Lower leg skin (tissue), 4 donors: Measurements from ENCODE around the gene TOMM34. TPM values are rescaled to one million over a fixed set of nuclear protein-coding genes. Genes with fewer than 3 reads are reported as not detected.

Source experiments
- DNase-seq, 2 donors: peaks; one replicate each; pipeline ENCODE4 v3.0.0-alpha.2; 2019; ENCODE audit warnings: low spot score in 2 of 2
- H3K4me3 ChIP-seq: fragments of 200-600 bp; sonication (generic); 2 replicates; pipeline ENCODE4 v1.5.1; 2017; ENCODE audit warnings: mild to moderate bottlenecking, low read depth; ENCODE audit not compliant: poor library complexity, severe bottlenecking
- POLR2A ChIP-seq, 2 donors: fragments of 450-650 bp; IDR thresholded peaks; one replicate each; pipeline ENCODE4 v1.6.1; 2016 to 2017; ENCODE audit warnings: antibody characterized with exemption in 2 of 2, mild to moderate bottlenecking in 1 of 2, moderate library complexity in 1 of 2
- WGBS, 2 donors: methylation state at CpG; one replicate each; pipeline ENCODE4 v1.1.5; 2018; 5-methylcytosine and 5-hydroxymethylcytosine counted together
- intact Hi-C: fragments of 100-400 bp; cut with DNase I; formaldehyde crosslinking; loops from one replicate; pipeline ENCODE4 v1.15.0; 2023; ENCODE audit warnings: low total_unique reads
- total RNA-seq, 4 donors: library from RNA; depleted of rRNA; stranded (reverse); fragments of >200 nt; gene quantifications; one replicate each; pipeline ENCODE4 v1.1.0, GENCODE V29; 2016
- TF ChIP-seq, protein P1 (sequence below), 3 donors: fragments of 450-650 bp; IDR thresholded peaks; one replicate each; pipeline ENCODE4 v1.5.1; 2016; ENCODE audit warnings: antibody characterized with exemption in 3 of 3, mild to moderate bottlenecking in 3 of 3, moderate library complexity in 2 of 3

TOMM34 gene
- total RNA-seq, 4 donors from 2014 or later: 9.8 to 19.5 (median 12.4) TPM

DNA sequence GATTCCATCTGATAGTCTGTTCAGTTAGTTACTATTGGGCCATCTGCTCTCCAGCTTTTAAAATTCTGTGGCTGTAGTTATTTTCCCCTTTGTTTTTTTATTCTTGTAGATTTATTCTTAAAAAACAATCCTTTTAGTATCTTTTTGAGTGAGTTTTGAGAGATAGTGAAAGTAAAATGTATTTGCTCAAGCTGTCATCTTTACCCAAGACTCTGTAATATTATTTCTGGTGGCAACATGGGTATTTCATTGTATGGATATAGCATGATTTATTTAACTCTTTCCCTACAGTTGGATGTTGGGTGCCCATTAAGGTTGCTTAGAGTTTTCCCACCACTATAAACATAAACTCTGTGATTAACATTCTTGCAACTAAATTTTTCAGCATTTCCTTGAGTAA lies 30.8 kb upstream of the TOMM34 start:
- intact Hi-C loops: no loop called here
- H3K4me3 ChIP-seq: no peak overlapping the region
- DNase-seq: no peak
- TF ChIP-seq, protein P1, sequence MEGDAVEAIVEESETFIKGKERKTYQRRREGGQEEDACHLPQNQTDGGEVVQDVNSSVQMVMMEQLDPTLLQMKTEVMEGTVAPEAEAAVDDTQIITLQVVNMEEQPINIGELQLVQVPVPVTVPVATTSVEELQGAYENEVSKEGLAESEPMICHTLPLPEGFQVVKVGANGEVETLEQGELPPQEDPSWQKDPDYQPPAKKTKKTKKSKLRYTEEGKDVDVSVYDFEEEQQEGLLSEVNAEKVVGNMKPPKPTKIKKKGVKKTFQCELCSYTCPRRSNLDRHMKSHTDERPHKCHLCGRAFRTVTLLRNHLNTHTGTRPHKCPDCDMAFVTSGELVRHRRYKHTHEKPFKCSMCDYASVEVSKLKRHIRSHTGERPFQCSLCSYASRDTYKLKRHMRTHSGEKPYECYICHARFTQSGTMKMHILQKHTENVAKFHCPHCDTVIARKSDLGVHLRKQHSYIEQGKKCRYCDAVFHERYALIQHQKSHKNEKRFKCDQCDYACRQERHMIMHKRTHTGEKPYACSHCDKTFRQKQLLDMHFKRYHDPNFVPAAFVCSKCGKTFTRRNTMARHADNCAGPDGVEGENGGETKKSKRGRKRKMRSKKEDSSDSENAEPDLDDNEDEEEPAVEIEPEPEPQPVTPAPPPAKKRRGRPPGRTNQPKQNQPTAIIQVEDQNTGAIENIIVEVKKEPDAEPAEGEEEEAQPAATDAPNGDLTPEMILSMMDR (IDR thresholded peaks at IDR 0.05): no peak
- TF ChIP-seq POLR2A (IDR thresholded peaks at IDR 0.05): no peak

DNA sequence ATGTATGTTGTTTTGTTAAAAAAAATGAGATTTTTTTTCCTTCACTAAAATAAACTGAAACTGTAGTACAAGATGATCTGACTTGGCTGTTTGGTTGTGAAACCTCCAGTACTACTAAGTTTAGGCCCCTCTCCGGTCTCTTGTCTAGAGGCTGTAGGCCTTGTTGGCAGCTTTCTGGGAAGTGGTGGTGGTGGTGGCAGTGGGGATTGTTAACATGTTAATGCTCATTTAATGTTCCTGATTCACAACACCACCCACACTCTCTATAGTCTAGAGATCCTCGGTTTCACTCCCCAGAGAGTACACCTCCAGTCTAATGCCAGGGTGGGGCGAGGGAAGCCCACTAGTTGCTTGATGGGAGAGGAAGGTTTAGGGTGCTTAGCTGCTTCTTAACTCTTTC lies 30.2 kb upstream of the TOMM34 start:
- DNase-seq: no peak
- no peak overlapping the region for H3K4me3 ChIP-seq
- TF ChIP-seq, protein P1 (IDR thresholded peaks at IDR 0.05): no peak
- TF ChIP-seq POLR2A (IDR thresholded peaks at IDR 0.05): no peak
- intact Hi-C loops: no loop called here
- 41 to 59% methylated on average over 3 of the region's 3 CpGs for WGBS, 2 donors

DNA sequence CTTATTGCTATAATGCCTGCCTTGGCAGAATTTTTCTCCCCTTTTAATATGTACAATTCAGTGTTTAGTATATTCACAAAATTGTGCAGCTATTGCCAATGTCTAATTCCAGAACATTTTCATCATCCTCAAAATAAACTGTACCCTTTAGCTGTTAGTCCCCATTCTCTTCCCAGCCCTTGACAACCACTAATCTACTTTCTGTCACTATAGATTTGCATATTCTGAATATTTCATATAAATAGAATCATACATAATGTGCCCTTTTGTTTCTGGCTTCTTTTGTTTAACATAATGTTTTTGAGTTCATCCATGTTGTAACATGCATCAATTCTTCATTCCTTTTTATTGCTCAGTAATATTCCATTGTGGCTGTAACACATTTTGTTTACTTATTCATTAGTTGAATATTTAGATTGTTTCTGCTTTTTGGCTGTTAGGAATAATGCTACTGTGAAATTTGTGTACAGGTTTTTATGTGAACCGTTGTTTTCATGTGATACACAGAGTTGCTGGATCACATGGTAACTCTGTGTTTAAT lies 28.5 kb upstream of the TOMM34 start:
- no peak overlapping the region for H3K4me3 ChIP-seq
- TF ChIP-seq, protein P1 (IDR thresholded peaks at IDR 0.05): no peak
- no peak for TF ChIP-seq POLR2A (IDR thresholded peaks at IDR 0.05)
- WGBS, 2 donors: 81% methylated on average over 1 of the region's 1 CpG
- no peak for DNase-seq
- intact Hi-C loops: no loop called here

DNA sequence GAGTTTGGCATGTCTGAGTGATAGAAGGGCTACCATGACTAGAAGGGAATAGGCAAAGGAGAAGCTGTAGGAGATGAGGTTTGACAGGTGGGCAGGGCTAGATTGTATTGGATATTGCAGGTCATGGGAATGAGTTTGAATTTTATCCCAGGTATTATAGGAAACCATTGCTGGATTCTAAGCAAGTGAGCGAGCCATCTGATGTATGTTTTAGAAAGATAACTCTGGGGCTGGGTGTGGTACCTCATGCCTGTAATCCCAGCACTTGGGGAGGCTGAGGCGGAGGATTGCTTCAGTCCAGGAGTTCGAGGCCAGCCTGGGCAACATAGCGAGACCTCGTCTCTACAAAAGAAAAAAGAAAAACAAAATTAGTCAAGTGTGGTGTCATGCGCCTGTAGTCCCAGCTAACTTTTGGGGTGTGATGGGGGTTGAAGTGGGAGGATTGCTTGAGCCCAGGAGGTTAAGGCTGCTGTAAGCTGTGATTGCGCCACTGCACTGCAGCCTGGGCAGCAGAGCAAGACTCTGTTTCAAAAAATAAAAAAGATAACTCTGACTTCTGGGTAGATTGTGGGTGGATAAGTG lies 23.0 kb upstream of the TOMM34 start:
- no peak for DNase-seq
- WGBS, 2 donors: 97 to 98% methylated on average over 7 of the region's 7 CpGs
- intact Hi-C loops: no loop called here
- TF ChIP-seq, protein P1 (IDR thresholded peaks at IDR 0.05): no peak
- TF ChIP-seq POLR2A (IDR thresholded peaks at IDR 0.05): no peak
- no peak overlapping the region for H3K4me3 ChIP-seq

DNA sequence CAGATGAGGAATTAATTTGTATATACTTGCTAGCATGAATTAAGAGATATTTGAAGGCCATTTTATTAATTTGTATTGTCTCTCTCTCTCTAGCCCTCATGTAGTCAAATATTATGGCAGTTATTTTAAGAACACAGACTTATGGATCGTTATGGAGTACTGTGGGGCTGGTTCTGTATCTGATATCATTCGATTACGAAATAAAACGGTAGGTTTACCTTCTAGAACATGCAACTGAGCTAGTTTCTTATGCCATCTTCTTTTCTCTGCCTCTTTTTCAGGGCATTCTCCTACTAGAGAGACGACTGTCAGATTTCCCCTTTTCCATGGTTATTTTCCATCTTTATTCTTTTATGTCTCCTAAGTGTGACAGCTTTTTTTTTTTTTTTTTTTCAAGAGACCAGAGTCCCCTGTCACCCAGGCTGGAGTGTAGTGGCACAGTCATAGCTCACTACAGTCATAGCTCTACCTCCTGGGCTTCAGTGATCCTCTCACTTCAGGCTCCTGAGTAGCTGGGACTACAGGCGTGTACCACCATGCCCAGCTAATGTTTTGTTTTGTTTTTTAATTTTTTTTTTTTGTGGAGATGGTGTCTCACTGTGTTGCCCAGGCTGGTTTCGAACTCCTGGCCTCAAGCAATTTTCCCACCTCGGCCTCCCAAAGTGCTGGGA lies 21.7 kb upstream of the TOMM34 start:
- no peak overlapping the region for H3K4me3 ChIP-seq
- DNase-seq: no peak
- intact Hi-C loops: no loop called here
- no peak for TF ChIP-seq POLR2A (IDR thresholded peaks at IDR 0.05)
- TF ChIP-seq, protein P1 (IDR thresholded peaks at IDR 0.05): no peak
- 89 to 92% methylated on average over 8 of the region's 8 CpGs for WGBS, 2 donors
